SK-N-SH treated with all-trans-retinoic acid at 6 μM for 48 hours (cell line): ENCODE measurements around the gene MYO16.

Experiments
- CREB5 ChIP-seq: fragments of 250-450 bp; sonication (Bioruptor Pico); IDR thresholded peaks from 2 replicates; pipeline ENCODE4 v1.5.1; 2020; ENCODE audit warnings: low read depth, mild to moderate bottlenecking, moderate library complexity
- CSRNP3 ChIP-seq: fragments of 250-450 bp; sonication (Bioruptor Pico); IDR thresholded peaks from 2 replicates; pipeline ENCODE4 v1.5.1; 2021; ENCODE audit warnings: mild to moderate bottlenecking, moderate library complexity
- GLIS3 ChIP-seq: fragments of 250-450 bp; sonication (Bioruptor Pico); IDR thresholded peaks from 2 replicates; pipeline ENCODE4 v1.5.0; 2020; ENCODE audit warnings: mild to moderate bottlenecking, moderate library complexity
- ISL1 ChIP-seq: fragments of 250-450 bp; sonication (Bioruptor Pico); IDR thresholded peaks from 2 replicates; pipeline ENCODE4 v2.1.2; 2022; ENCODE audit warnings: mild to moderate bottlenecking, moderate library complexity
- PPARA ChIP-seq: fragments of 250-450 bp; sonication (Bioruptor Pico); IDR thresholded peaks from 2 replicates; pipeline ENCODE4 v1.5.0; 2020; ENCODE audit warnings: mild to moderate bottlenecking, borderline replicate concordance
- RARB ChIP-seq: fragments of 250-450 bp; sonication (Bioruptor Pico); IDR thresholded peaks from 2 replicates; pipeline ENCODE4 v1.8.0; 2021; ENCODE audit warnings: mild to moderate bottlenecking, moderate library complexity

- no peak for TF ChIP-seq CREB5
- no peak for TF ChIP-seq CSRNP3 (CRISPR knock-in tag)
- no peak for TF ChIP-seq ISL1 (CRISPR knock-in tag)
- TF ChIP-seq GLIS3 (CRISPR knock-in tag) = no peak
- no peak for TF ChIP-seq RARB (CRISPR knock-in tag)
- TF ChIP-seq PPARA = no peak
Measured at GRCh38 chr13:108987517-108987916, 358.1 kb downstream of the MYO16 start.
